A549 (cell line): ENCODE results near the gene PDE6D.

ENCODE experiments used
- REST ChIP-seq: fragments of 200-600 bp; sonication (generic); IDR thresholded peaks from 2 replicates; pipeline ENCODE4 v1.6.1; 2016; ENCODE audit warnings: antibody characterized with exemption, mild to moderate bottlenecking, moderate library complexity
- TF ChIP-seq, protein P1 (sequence below): fragments of >200 bp; sonication (Bioruptor Twin); formaldehyde crosslinking; IDR thresholded peaks from 3 replicates; pipeline ENCODE4 v1.5.1; 2016

DNA sequence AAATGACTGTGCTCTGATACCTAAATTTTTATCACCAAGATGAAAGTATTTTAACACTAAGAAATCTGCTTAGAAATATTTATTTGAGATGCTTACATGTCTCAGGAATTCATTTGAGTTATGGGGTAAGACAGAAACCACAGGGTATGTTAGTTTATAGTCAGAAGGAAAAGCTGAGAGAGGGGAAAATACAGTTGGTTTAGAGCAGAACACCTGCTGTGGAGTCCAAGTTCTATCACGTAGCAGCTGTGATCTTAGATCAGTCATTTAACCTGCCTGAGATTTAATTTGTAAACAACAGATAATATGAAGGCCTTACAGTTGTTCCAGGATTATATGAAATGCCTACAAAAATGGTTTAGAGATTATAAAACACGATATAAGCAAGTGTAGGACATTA, 29.0 kb downstream of the PDE6D start:
- TF ChIP-seq, protein P1, sequence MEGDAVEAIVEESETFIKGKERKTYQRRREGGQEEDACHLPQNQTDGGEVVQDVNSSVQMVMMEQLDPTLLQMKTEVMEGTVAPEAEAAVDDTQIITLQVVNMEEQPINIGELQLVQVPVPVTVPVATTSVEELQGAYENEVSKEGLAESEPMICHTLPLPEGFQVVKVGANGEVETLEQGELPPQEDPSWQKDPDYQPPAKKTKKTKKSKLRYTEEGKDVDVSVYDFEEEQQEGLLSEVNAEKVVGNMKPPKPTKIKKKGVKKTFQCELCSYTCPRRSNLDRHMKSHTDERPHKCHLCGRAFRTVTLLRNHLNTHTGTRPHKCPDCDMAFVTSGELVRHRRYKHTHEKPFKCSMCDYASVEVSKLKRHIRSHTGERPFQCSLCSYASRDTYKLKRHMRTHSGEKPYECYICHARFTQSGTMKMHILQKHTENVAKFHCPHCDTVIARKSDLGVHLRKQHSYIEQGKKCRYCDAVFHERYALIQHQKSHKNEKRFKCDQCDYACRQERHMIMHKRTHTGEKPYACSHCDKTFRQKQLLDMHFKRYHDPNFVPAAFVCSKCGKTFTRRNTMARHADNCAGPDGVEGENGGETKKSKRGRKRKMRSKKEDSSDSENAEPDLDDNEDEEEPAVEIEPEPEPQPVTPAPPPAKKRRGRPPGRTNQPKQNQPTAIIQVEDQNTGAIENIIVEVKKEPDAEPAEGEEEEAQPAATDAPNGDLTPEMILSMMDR, result no peak
- no peak for TF ChIP-seq REST
